SU-DHL-6 (cell line): ENCODE measurements around the gene CERKL.

Experiments
- EZH2phosphoT487 ChIP-seq: fragments of 200-600 bp; sonication (generic), shearing (Covaris generic); conservative IDR thresholded peaks from 2 replicates; pipeline ENCODE4 v1.6.1; 2018; ENCODE audit warnings: mild to moderate bottlenecking, antibody characterized with exemption, low read length, moderate library complexity, mixed read lengths
- TF ChIP-seq, protein P1 (sequence below): fragments of 200-600 bp; sonication (generic); IDR thresholded peaks from one replicate; pipeline ENCODE4 v1.5.1; 2017; ENCODE audit warnings: antibody characterized with exemption, mild to moderate bottlenecking, low read length, moderate library complexity; ENCODE audit not compliant: insufficient read depth, poor library complexity, severe bottlenecking

GRCh38 chr2:181542170-181542569 lies 114.7 kb downstream of the CERKL start:
- TF ChIP-seq, protein P1, sequence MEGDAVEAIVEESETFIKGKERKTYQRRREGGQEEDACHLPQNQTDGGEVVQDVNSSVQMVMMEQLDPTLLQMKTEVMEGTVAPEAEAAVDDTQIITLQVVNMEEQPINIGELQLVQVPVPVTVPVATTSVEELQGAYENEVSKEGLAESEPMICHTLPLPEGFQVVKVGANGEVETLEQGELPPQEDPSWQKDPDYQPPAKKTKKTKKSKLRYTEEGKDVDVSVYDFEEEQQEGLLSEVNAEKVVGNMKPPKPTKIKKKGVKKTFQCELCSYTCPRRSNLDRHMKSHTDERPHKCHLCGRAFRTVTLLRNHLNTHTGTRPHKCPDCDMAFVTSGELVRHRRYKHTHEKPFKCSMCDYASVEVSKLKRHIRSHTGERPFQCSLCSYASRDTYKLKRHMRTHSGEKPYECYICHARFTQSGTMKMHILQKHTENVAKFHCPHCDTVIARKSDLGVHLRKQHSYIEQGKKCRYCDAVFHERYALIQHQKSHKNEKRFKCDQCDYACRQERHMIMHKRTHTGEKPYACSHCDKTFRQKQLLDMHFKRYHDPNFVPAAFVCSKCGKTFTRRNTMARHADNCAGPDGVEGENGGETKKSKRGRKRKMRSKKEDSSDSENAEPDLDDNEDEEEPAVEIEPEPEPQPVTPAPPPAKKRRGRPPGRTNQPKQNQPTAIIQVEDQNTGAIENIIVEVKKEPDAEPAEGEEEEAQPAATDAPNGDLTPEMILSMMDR, result no peak
- no peak for TF ChIP-seq EZH2phosphoT487
